ENCODE data around the gene MKNK2. TPM values are rescaled to one million over a fixed set of nuclear protein-coding genes. Genes with fewer than 3 reads are reported as not detected.

The MKNK2 gene
- polyA plus RNA-seq, 1 of the 3 experiments (the other 2 are of a cell fraction): 65.4 TPM

DNA sequence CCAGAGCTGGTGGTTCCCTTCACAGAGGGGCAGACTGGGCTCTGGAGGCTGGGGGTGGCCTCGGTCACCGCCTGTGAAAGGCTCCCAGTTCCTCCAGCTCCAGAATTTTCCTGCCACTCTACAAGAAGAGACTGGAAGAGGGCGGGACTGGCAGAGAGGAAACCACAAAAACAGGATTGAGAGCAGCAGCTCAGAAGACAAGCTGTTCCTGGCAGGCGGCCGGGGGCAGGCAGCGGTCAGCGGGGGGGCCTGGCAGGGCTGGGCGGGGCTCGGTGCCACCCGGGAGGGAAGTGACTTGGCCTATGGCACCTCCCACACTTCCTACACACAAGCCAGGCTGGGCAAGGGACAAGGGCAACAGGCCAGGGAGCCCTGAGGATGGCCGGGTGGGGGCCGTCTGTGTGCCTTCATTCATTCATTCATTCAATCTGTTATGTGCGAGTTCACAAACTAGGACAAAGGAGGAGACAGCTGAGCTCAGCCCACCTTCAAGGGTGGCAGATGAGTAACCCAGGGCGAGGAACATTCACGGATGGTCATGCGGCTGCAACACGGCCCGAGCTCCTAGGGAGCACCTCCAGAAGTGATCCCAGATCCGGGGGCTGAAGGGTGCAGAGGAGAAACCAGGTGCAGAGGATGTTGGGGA is 18.6 kb downstream of the MKNK2 start (continued):
- no peak for TF ChIP-seq GATA2 (CRISPR knock-in tag; IDR thresholded peaks at IDR 0.05)
- peak; percentile 99 for TF ChIP-seq RXRA (IDR thresholded peaks at IDR 0.05; ENCODE audit: borderline replicate concordance, low read depth)
- no peak for TF ChIP-seq MEF2A (IDR thresholded peaks at IDR 0.05; ENCODE audit: borderline replicate concordance, low read depth)
- peak; percentile 19; the same call in 1 of the 2 replicates for TF ChIP-seq RAD21 (IDR thresholded peaks at IDR 0.05; ENCODE audit: low read length)
- no peak for TF ChIP-seq TEAD4 (IDR thresholded peaks at IDR 0.05; ENCODE audit: borderline replicate concordance, insufficient read depth)
- TF ChIP-seq NFIC (IDR thresholded peaks at IDR 0.05; ENCODE audit: borderline replicate concordance): peak; percentile 93
- TF ChIP-seq CTCF (IDR thresholded peaks at IDR 0.05): no peak
- TF ChIP-seq FOXJ3 (CRISPR knock-in tag; IDR thresholded peaks at IDR 0.05): no peak
- TF ChIP-seq EP300 (IDR thresholded peaks at IDR 0.05; ENCODE audit: borderline replicate concordance in 1 of 2, low read depth in 1 of 2, low read length in 1 of 2): peak; percentile 46 to 49; a peak in 3 of 4 replicates
- no peak for TF ChIP-seq JUND (IDR thresholded peaks at IDR 0.05)
- peak; percentile 78 for TF ChIP-seq RFX5 (IDR thresholded peaks at IDR 0.05; ENCODE audit: low read length)

- Histone ChIP-seq H3K4me2 (no peak overlapping the region), H3K9ac (no peak overlapping the region), H3K79me2 (ENCODE audit: insufficient read depth) (no peaks in the 10 kb centered on the region), H3K4me1 (ENCODE audit: control insufficient read depth in 1 of 2, insufficient read depth in 2 of 2, low read depth in 1 of 2, low read length in 1 of 2) (peaks cover 6 to 9% of the 10 kb centered on the region in 2 experiments; a peak in 3 of 4 replicates), H3K9me3 (no peaks in the 10 kb centered on the region), H3K4me3 (ENCODE audit: low read depth in 2 of 2, low read length in 1 of 2) (no peak overlapping the region), H3F3A (replicated peaks; ENCODE audit: insufficient read depth) (peaks cover 10% of the 10 kb centered on the region), H3K36me3 (replicated peaks in 1 of 2; ENCODE audit: control insufficient read depth in 1 of 2, insufficient read depth in 2 of 2, low read length in 1 of 2) (no peaks in the 10 kb centered on the region), H3K27me3 (ENCODE audit: insufficient read depth) (no peaks in the 10 kb centered on the region), H2AFZ (ENCODE audit: low read depth) (no peak overlapping the region), H3K9me2 (no peaks in the 10 kb centered on the region), H4K20me1 (ENCODE audit: insufficient read depth) (no peaks in the 10 kb centered on the region), H3K27ac (ENCODE audit: low read depth in 2 of 2, low read length in 1 of 2) (no peak overlapping the region)
- ChIA-PET CTCF (interaction anchor here (0.9 to 1.9 kb wide), 3 partner anchors 7 to 42 kb away, joined by 4 to 6 read pairs (median 4); no protein-coding TSS in a partner anchor), POLR2A (no interaction called here)
- 63% methylated on average over 9 of the region's 9 CpGs for WGBS (ENCODE audit: low lambda C conversion rate)
- no peak for DNase-seq
- peak; percentile 24; the same call in 1 of the 2 replicates for TF ChIP-seq CTCF (IDR thresholded peaks at IDR 0.05)
- no peak for TF ChIP-seq RAD21 (IDR thresholded peaks at IDR 0.05; ENCODE audit: low read length)
- TF ChIP-seq FOXM1 (IDR thresholded peaks at IDR 0.05; ENCODE audit: low read depth): no peak
- no peak for TF ChIP-seq RCOR1 (IDR thresholded peaks at IDR 0.05; ENCODE audit: low read length)
- TF ChIP-seq, protein P1, sequence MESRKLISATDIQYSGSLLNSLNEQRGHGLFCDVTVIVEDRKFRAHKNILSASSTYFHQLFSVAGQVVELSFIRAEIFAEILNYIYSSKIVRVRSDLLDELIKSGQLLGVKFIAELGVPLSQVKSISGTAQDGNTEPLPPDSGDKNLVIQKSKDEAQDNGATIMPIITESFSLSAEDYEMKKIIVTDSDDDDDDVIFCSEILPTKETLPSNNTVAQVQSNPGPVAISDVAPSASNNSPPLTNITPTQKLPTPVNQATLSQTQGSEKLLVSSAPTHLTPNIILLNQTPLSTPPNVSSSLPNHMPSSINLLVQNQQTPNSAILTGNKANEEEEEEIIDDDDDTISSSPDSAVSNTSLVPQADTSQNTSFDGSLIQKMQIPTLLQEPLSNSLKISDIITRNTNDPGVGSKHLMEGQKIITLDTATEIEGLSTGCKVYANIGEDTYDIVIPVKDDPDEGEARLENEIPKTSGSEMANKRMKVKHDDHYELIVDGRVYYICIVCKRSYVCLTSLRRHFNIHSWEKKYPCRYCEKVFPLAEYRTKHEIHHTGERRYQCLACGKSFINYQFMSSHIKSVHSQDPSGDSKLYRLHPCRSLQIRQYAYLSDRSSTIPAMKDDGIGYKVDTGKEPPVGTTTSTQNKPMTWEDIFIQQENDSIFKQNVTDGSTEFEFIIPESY (IDR thresholded peaks at IDR 0.05; ENCODE audit: borderline replicate concordance, low read depth): no peak
- peak; percentile 57; the same call in 1 of the 2 replicates for TF ChIP-seq TCF12 (IDR thresholded peaks at IDR 0.05)
- no peak for TF ChIP-seq EZH2phosphoT487 (IDR thresholded peaks at IDR 0.05; ENCODE audit: borderline replicate concordance, low read depth)
Observed at GRCh38 chr19:2027361-2027760, 23.7 kb downstream of the MKNK2 start.
